Kidney (tissue), 14 donors: ENCODE data around the gene TIFAB. TPM values are rescaled to one million over a fixed set of nuclear protein-coding genes. Genes with fewer than 3 reads are reported as not detected.

Experiments used
- DNase-seq, 5 donors: peaks; one replicate each; pipeline ENCODE4 v3.0.0-alpha.2; 2013 to 2020
- FAIRE-seq: peaks from 2 replicates; lab custom pipeline; 2012; peaks lifted over from hg19 to GRCh38; lab: Jason Lieb, UNC
- H3K27ac ChIP-seq, 2 donors: one replicate each; pipeline ENCODE4 v1.7.0; 2013; ENCODE audit warnings: low read depth in 2 of 2, low read length in 2 of 2, inconsistent platforms in 1 of 2
- H3K27me3 ChIP-seq: one replicate; pipeline ENCODE4 v1.7.1; 2013; ENCODE audit warnings: low read length, inconsistent platforms; ENCODE audit not compliant: control insufficient read depth, insufficient read depth
- H3K36me3 ChIP-seq, 3 donors: one replicate each; pipeline versions ENCODE4 v1.7.0 to v1.7.1; 2013; ENCODE audit warnings: low read length in 3 of 3, control low read depth in 1 of 3, inconsistent platforms in 1 of 3; ENCODE audit not compliant: insufficient read depth in 3 of 3, control insufficient read depth in 2 of 3
- H3K4me1 ChIP-seq, 3 donors: one replicate each; pipeline versions ENCODE4 v1.7.0 to v1.7.1; 2013; ENCODE audit warnings: low read length in 3 of 3, inconsistent platforms in 1 of 3, low read depth in 1 of 3; ENCODE audit not compliant: control insufficient read depth in 2 of 3, insufficient read depth in 2 of 3
- H3K4me3 ChIP-seq, 3 donors: one replicate each; pipeline versions ENCODE4 v1.7.0 to v1.8.1; 2013; ENCODE audit warnings: low read length in 3 of 3, control low read depth in 1 of 3, inconsistent platforms in 1 of 3
- H3K9ac ChIP-seq, 3 donors: one replicate each; pipeline versions ENCODE4 v1.7.0 to v1.7.1; 2013; ENCODE audit warnings: low read length in 3 of 3, control low read depth in 1 of 3, inconsistent platforms in 1 of 3
- H3K9me3 ChIP-seq, 3 donors: one replicate each; pipeline versions ENCODE4 v1.7.0 to v1.7.1; 2013; ENCODE audit warnings: low read length in 3 of 3, control low read depth in 1 of 3, inconsistent platforms in 1 of 3; ENCODE audit not compliant: control insufficient read depth in 2 of 3, insufficient read depth in 1 of 3
- intact Hi-C: fragments of 100-400 bp; cut with DNase I; formaldehyde crosslinking; loops from one replicate; pipeline ENCODE4 v1.11.1; 2022
- polyA plus RNA-seq: library from polyadenylated mRNA; stranded (reverse); fragments of 350-450 nt; fragmentation: Illumina TruSeq; extraction: RNeasy Lipid Tissue Mini Kit (QIAGEN cat#74804); gene quantifications from one replicate; pipeline ENCODE4 v1.2.3, GENCODE V29; 2014; ENCODE audit warnings: low read depth, low replicate concordance; ENCODE audit not compliant: insufficient read depth
- total RNA-seq: library from RNA; stranded (reverse); fragmentation: NEBNext Ultra II Directional; extraction: Animal tissue kit (Norgen Biotek cat#: 25700); gene quantifications from one replicate; pipeline ENCODE4 v1.2.1, GENCODE V29; 2021
- TF ChIP-seq, protein P1 (sequence below): IDR thresholded peaks from 3 replicates; pipeline ENCODE4 v1.5.1; 2012; ENCODE audit warnings: mild to moderate bottlenecking, moderate library complexity, borderline replicate concordance; ENCODE audit not compliant: insufficient read depth; ENCODE audit errors: extremely low read depth
- donor health status: control.
- donor health status: control.
- donor health status: control.
- donor health status: control.
- donor health status: control.
- donor health status: DM: yes; HTN: yes; CAD: no.
- donor health status: Normal renal cell carcinoma (clear cell type).

Gene TIFAB
- total and polyA plus RNA-seq, 2 donors from 2014 or later = 0.13 TPM; not detected in 1

DNA sequence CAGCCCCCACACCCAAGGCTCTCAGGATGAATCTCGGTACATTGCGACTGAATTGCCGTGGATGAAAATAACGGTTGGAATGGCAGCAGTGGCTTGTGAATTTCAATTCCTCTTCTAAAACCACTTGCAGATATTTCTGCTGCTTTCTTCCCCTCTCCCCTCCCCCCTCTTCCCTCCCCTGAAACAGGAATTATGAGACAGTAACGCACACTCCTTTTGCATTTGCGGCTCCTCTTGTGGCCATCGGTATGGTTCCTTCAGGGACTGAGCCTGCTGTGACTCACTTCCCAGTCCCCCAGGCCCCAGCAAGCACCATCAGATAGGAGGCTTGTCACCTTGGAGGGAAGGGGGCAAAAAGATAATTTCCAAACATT lies 14.7 kb downstream of the TIFAB start:
- H3K27ac ChIP-seq = no peak overlapping the region
- H3K9ac ChIP-seq = no peak overlapping the region
- H3K27me3 ChIP-seq = no peaks in the 10 kb centered on the region
- no peaks in the 10 kb centered on the region for H3K4me1 ChIP-seq
- no peak overlapping the region for H3K4me3 ChIP-seq
- TF ChIP-seq, protein P1, sequence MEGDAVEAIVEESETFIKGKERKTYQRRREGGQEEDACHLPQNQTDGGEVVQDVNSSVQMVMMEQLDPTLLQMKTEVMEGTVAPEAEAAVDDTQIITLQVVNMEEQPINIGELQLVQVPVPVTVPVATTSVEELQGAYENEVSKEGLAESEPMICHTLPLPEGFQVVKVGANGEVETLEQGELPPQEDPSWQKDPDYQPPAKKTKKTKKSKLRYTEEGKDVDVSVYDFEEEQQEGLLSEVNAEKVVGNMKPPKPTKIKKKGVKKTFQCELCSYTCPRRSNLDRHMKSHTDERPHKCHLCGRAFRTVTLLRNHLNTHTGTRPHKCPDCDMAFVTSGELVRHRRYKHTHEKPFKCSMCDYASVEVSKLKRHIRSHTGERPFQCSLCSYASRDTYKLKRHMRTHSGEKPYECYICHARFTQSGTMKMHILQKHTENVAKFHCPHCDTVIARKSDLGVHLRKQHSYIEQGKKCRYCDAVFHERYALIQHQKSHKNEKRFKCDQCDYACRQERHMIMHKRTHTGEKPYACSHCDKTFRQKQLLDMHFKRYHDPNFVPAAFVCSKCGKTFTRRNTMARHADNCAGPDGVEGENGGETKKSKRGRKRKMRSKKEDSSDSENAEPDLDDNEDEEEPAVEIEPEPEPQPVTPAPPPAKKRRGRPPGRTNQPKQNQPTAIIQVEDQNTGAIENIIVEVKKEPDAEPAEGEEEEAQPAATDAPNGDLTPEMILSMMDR = no peak
- intact Hi-C loops = no loop called here
- FAIRE-seq = no peak
- no peaks in the 10 kb centered on the region for H3K36me3 ChIP-seq
- no peak for DNase-seq
- no peaks in the 10 kb centered on the region for H3K9me3 ChIP-seq

DNA sequence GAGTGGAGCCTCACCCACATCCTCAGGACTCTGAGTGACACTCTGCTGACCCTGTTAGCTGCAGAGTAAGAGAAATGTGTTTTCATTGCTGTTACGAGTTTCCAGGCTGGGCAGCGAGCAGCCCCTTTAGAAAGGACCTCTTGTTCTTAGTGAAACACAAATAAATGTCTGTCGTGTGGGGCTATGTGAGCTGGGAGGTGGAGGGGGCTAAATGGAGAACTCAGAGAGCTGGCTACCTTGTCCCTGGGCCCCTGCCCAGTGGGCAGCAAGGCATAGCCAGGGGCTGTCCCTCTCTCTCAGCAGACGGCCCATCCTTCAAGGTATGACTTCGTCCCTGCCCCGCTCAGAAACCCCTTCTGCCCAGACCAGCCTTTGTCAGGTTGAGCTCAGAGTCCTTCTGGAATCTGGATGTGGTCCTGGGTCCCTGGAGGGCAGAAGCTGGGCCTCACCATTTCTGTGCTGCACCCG lies 15.2 kb downstream of the TIFAB start:
- no peaks in the 10 kb centered on the region for H3K9me3 ChIP-seq
- H3K9ac ChIP-seq = no peak overlapping the region
- FAIRE-seq = no peak
- DNase-seq = no peak
- H3K4me1 ChIP-seq = no peaks in the 10 kb centered on the region
- TF ChIP-seq, protein P1 = no peak
- intact Hi-C loops = no loop called here
- H3K4me3 ChIP-seq = no peak overlapping the region
- H3K27ac ChIP-seq = no peak overlapping the region
- no peaks in the 10 kb centered on the region for H3K36me3 ChIP-seq
- H3K27me3 ChIP-seq = no peaks in the 10 kb centered on the region

DNA sequence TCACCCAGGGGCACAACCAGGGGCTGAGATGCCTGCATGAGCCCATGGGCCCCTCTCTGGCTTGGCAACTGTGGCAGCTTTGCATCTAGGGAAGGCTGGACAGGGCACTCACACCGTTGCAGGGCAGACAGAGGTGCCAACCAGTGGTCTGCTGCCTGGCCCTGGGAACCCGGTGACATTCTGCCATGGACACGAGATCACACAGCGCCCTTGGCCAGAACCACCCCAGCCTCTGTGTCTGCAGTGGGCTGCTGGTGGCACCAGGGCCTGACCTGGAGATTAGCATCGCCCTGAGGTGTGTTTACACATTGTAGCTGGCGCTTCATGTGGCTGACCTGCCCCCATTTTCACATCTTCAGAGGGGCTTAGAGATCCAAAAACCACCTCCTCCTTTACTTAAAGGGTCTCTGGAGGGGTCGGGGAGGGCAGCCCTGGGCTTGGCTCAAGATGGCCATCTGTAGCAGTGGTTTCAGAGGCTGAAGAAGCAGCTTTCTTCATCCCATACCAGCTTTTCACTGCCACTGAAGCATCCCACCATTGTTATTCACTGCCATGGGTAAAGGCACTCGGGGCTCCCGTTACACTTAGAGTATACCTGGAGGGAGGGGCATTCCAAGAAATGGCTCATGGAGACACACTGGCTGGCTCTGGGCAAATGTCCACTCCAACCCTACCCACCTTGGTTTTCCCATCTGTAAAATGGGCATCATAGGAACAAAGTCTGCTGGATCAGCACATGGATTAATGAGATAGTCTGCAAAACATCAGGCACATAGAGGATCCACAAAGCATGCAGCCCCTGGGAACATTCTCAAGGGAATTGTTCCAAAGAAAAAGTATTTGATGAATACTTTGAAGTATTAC lies 16.5 kb downstream of the TIFAB start:
- no peak overlapping the region for H3K9ac ChIP-seq
- H3K36me3 ChIP-seq = no peaks in the 10 kb centered on the region
- H3K4me3 ChIP-seq = no peak overlapping the region
- intact Hi-C loops = no loop called here
- no peaks in the 10 kb centered on the region for H3K9me3 ChIP-seq
- FAIRE-seq (no peak), DNase-seq (no peak)
- no peak overlapping the region for H3K27ac ChIP-seq
- H3K27me3 ChIP-seq = no peaks in the 10 kb centered on the region
- H3K4me1 ChIP-seq = no peaks in the 10 kb centered on the region
- TF ChIP-seq, protein P1 = no peak
